Mesothelial cell of epicardium (in vitro differentiated cells): Measurements from ENCODE around the gene RBM18. TPM values are rescaled to one million over a fixed set of nuclear protein-coding genes. Genes with fewer than 3 reads are reported as not detected.

ENCODE experiments used
- DNase-seq, 2 experiments: peaks; one replicate each; pipeline ENCODE4 v3.0.0; 2021; ENCODE audit warnings: low spot score in 2 of 2; ENCODE audit not compliant: unreplicated experiment in 2 of 2
- H3K27ac Mint-ChIP-seq: 2 replicates; pipeline ENCODE4 v1.8.0; 2021; ENCODE audit warnings: mixed read lengths
- H3K27me3 Mint-ChIP-seq: 2 replicates; pipeline ENCODE4 v1.8.0; 2021; ENCODE audit warnings: low read depth, mixed read lengths
- H3K36me3 Mint-ChIP-seq: 2 replicates; pipeline ENCODE4 v1.8.0; 2021; ENCODE audit warnings: mixed read lengths
- H3K4me1 Mint-ChIP-seq: 2 replicates; pipeline ENCODE4 v1.8.0; 2021; ENCODE audit warnings: mixed read lengths
- H3K4me3 Mint-ChIP-seq: 2 replicates; pipeline ENCODE4 v1.8.0; 2021; ENCODE audit warnings: mild to moderate bottlenecking, moderate library complexity, mixed read lengths
- H3K9me3 Mint-ChIP-seq: 2 replicates; pipeline ENCODE4 v1.8.0; 2021; ENCODE audit warnings: mixed read lengths
- total RNA-seq: library from RNA; stranded (reverse); gene quantifications from 3 replicates; pipeline ENCODE4 v1.2.1, GENCODE V29; 2021
- TF ChIP-seq, protein P1 (sequence below): fragments of 200-600 bp; sonication (generic); IDR thresholded peaks from one replicate; pipeline ENCODE4 v1.5.0; 2021; ENCODE audit warnings: antibody characterized with exemption; ENCODE audit not compliant: unreplicated experiment

RBM18 gene
- total RNA-seq, 1 donor from 2014 or later, result 22.1 TPM

GRCh38 chr9:122286764-122287163 lies 22.1 kb upstream of the RBM18 start:
- Mint-ChIP-seq H3K4me1 (no peaks in the 10 kb centered on the region), H3K4me3 (no peak overlapping the region), H3K27ac (no peak overlapping the region), H3K36me3 (peaks cover 21% of the 10 kb centered on the region), H3K27me3 (no peaks in the 10 kb centered on the region), H3K9me3 (no peaks in the 10 kb centered on the region)
- DNase-seq, result no peak
- TF ChIP-seq, protein P1, sequence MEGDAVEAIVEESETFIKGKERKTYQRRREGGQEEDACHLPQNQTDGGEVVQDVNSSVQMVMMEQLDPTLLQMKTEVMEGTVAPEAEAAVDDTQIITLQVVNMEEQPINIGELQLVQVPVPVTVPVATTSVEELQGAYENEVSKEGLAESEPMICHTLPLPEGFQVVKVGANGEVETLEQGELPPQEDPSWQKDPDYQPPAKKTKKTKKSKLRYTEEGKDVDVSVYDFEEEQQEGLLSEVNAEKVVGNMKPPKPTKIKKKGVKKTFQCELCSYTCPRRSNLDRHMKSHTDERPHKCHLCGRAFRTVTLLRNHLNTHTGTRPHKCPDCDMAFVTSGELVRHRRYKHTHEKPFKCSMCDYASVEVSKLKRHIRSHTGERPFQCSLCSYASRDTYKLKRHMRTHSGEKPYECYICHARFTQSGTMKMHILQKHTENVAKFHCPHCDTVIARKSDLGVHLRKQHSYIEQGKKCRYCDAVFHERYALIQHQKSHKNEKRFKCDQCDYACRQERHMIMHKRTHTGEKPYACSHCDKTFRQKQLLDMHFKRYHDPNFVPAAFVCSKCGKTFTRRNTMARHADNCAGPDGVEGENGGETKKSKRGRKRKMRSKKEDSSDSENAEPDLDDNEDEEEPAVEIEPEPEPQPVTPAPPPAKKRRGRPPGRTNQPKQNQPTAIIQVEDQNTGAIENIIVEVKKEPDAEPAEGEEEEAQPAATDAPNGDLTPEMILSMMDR, result no peak

DNA sequence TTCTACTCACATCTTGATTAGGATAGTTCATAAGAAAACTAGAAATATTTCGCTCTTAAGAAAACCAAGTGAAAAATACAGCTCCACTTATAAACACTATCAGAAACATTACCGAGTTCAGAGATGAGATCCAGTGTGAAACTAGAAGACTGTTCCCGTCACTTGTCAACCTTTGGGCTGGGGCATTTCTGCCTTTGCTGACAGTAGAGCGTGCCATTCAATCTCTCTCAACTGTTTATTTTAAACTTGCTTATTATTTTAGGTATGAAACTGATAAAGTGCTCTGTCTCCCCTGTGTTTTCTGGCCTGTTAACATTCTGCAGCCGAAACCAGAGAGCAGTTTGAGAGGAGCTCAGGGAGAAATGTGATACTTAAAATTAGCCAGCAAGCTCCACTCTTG lies 16.7 kb upstream of the RBM18 start:
- no peak overlapping the region for H3K4me3 Mint-ChIP-seq
- TF ChIP-seq, protein P1, result no peak
- DNase-seq, result no peak
- no peak overlapping the region for H3K27ac Mint-ChIP-seq
- H3K4me1 Mint-ChIP-seq, result no peaks in the 10 kb centered on the region
- H3K27me3 Mint-ChIP-seq, result no peaks in the 10 kb centered on the region
- H3K9me3 Mint-ChIP-seq, result peaks cover 12% of the 10 kb centered on the region
- peaks cover 34% of the 10 kb centered on the region for H3K36me3 Mint-ChIP-seq

DNA sequence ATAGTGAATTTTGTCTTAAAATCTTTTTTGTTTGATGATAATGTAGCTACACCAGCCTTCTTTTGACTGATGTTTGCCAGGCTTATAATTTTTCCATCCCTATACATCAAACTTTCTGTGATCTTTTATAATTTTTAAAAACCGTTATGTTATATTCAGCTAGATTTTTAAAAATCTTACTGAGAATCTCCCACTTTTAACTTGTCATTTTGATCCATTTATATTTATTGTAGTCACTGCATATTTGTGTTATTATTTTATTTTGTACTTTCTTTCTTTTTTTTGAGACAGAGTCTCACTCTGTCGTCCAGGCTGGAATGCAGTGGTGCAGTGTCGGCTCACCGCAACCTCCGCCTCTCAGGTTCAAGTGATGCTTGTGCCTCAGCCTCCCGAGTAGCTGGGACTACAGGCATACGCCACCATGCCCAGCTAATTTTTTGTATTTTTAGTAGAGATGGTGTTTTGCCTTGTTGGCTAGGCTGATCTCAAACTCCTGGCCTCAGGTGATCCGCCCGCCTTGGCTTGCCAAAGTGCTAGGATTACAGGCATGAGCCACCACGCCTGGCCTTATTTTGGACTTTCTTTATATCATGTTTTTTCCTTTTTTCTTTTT lies 12.8 kb upstream of the RBM18 start:
- Mint-ChIP-seq H3K4me3 (no peak overlapping the region), H3K27me3 (no peaks in the 10 kb centered on the region), H3K9me3 (peaks cover 20% of the 10 kb centered on the region), H3K36me3 (peaks cover 56% of the 10 kb centered on the region), H3K4me1 (no peaks in the 10 kb centered on the region), H3K27ac (no peak overlapping the region)
- DNase-seq, result no peak
- TF ChIP-seq, protein P1, result no peak

DNA sequence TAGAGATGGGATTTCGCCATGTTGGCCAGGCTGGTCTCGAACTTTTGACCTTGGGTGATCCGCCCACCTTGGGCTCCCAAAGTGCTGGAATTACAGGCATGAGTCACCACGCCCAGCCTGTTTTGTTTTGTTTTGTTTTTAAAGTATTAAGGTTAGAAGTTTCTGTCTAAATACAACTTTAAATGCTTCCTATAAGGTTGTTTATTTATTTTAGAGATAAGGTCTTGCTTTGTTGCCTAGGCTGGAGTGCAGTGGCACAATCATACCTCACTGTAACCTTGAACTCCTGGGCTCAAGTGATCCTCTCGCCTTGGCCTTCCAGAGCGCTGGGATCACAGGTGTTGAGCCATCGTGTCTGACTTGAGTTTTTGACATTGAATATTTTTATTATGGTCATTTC lies 11.5 kb upstream of the RBM18 start:
- Mint-ChIP-seq H3K36me3 (peaks cover 52% of the 10 kb centered on the region), H3K27me3 (no peaks in the 10 kb centered on the region), H3K4me3 (no peak overlapping the region), H3K9me3 (peaks cover 20% of the 10 kb centered on the region), H3K4me1 (no peaks in the 10 kb centered on the region), H3K27ac (no peak overlapping the region)
- DNase-seq, result no peak
- TF ChIP-seq, protein P1, result no peak

DNA sequence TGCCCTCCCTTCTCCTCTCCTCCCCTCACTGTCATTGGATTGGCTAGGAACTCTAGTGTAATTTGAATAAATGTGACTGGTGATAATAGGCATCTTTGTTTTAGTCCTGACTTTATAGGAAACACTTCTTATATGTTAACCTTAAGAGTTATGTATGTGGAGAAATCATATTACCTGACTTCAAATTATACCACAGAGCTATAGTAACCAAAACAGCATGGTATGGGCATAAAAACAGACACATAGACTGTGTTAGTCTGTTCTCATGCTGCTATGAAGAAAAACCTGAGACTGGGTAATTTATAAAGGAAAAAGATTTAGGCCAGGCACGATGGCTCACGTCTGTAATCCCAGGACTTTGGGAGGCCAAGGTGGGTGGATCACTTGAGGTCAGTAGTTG lies 9.4 kb upstream of the RBM18 start:
- H3K4me3 Mint-ChIP-seq, result no peak overlapping the region
- no peaks in the 10 kb centered on the region for H3K27me3 Mint-ChIP-seq
- no peak for DNase-seq
- TF ChIP-seq, protein P1, result no peak
- H3K36me3 Mint-ChIP-seq, result peaks cover 49% of the 10 kb centered on the region
- H3K4me1 Mint-ChIP-seq, result no peaks in the 10 kb centered on the region
- H3K9me3 Mint-ChIP-seq, result peaks cover 20% of the 10 kb centered on the region
- no peak overlapping the region for H3K27ac Mint-ChIP-seq
